MG63 (cell line): ENCODE results near the gene POM121C. TPM values are rescaled to one million over a fixed set of nuclear protein-coding genes. Genes with fewer than 3 reads are reported as not detected.
"Not testable (repeated sequence)": the region's sequence is repeated elsewhere in the genome, so short reads cannot be mapped to it uniquely, and the experiment has no call there.

ENCODE experiments used
- DNase-seq: peaks from one replicate; pipeline ENCODE4 v3.0.0-alpha.2; 2020
- H3K27me3 ChIP-seq: fragments of 250-450 bp; sonication (Bioruptor Pico); 2 replicates; pipeline ENCODE4 v1.5.1; 2020; ENCODE audit warnings: mild to moderate bottlenecking, moderate library complexity
- H3K36me3 ChIP-seq: fragments of 250-450 bp; sonication (Bioruptor Pico); 2 replicates; pipeline ENCODE4 v1.5.1; 2020; ENCODE audit warnings: mild to moderate bottlenecking, moderate library complexity
- H3K4me3 ChIP-seq: fragments of 250-450 bp; sonication (Bioruptor Pico); 2 replicates; pipeline ENCODE4 v1.5.1; 2020; ENCODE audit warnings: mild to moderate bottlenecking, moderate library complexity
- H3K9me3 ChIP-seq: fragments of 250-450 bp; sonication (Bioruptor Pico); 2 replicates; pipeline ENCODE4 v1.5.1; 2020; ENCODE audit warnings: mild to moderate bottlenecking, moderate library complexity
- total RNA-seq: library from RNA; depleted of rRNA; stranded (reverse); fragments of >200 nt; shearing (Covaris generic); gene quantifications from 2 replicates; pipeline ENCODE4 v1.2.3, GENCODE V29; 2014; ENCODE audit warnings: low replicate concordance; rRNA removed

Gene POM121C
- total RNA-seq: 0.54 and 4.5 TPM in 2 replicates

GRCh38 chr7:75485979-75486643 lies at the start of gene POM121C:
Gene POM121C (minus strand): TSS chr7:75486299. CDS start chr7:75441496, 44,803 bp downstream.
- H3K4me3 ChIP-seq: peak within 1 kb of the TSS; percentile 77
- peak; percentile 91 for DNase-seq
- H3K9me3 ChIP-seq: not testable (repeated sequence)

GRCh38 chr7:75534727-75535307 lies 48.7 kb upstream of the POM121C start:
- Histone ChIP-seq H3K4me3 (no peak overlapping the region), H3K36me3 (no peaks in the 10 kb centered on the region), H3K27me3 (no peaks in the 10 kb centered on the region), H3K9me3 (no peaks in the 10 kb centered on the region)
- DNase-seq: no peak

More at GRCh38 chr7:75485979-75486643, at the start of gene POM121C:
- not testable (repeated sequence) for H3K36me3 ChIP-seq, H3K27me3 ChIP-seq

GRCh38 chr7:75533926-75534325 lies 47.8 kb upstream of the POM121C start:
- no peak overlapping the region for H3K4me3 ChIP-seq
- no peaks in the 10 kb centered on the region for H3K9me3 ChIP-seq
- no peak for DNase-seq
- H3K36me3 ChIP-seq: no peaks in the 10 kb centered on the region
- H3K27me3 ChIP-seq: no peaks in the 10 kb centered on the region

- H3K36me3 ChIP-seq: no peaks in the 10 kb centered on the region
- H3K27me3 ChIP-seq: no peaks in the 10 kb centered on the region
- H3K4me3 ChIP-seq: no peak overlapping the region
- no peak for DNase-seq
- no peaks in the 10 kb centered on the region for H3K9me3 ChIP-seq
Observed at GRCh38 chr7:75532639-75533038, 46.5 kb upstream of the POM121C start.

- Histone ChIP-seq H3K36me3 (no peaks in the 10 kb centered on the region), H3K9me3 (no peaks in the 10 kb centered on the region), H3K4me3 (no peak overlapping the region), H3K27me3 (no peaks in the 10 kb centered on the region)
- peak; percentile 8 for DNase-seq
Observed at GRCh38 chr7:75531359-75531821, 45.3 kb upstream of the POM121C start.

- H3K36me3 ChIP-seq: peaks cover 26% of the 10 kb centered on the region
- not testable (repeated sequence) for H3K9me3 ChIP-seq, H3K27me3 ChIP-seq, DNase-seq
- peak overlapping the region; percentile 88 for H3K4me3 ChIP-seq
Observed at GRCh38 chr7:75527224-75527722, 41.2 kb upstream of the POM121C start.

- H3K9me3 ChIP-seq, DNase-seq, H3K4me3 ChIP-seq, H3K27me3 ChIP-seq: not testable (repeated sequence)
- peaks cover 45% of the 10 kb centered on the region for H3K36me3 ChIP-seq
Observed at GRCh38 chr7:75521727-75522126, 35.6 kb upstream of the POM121C start.

DNA sequence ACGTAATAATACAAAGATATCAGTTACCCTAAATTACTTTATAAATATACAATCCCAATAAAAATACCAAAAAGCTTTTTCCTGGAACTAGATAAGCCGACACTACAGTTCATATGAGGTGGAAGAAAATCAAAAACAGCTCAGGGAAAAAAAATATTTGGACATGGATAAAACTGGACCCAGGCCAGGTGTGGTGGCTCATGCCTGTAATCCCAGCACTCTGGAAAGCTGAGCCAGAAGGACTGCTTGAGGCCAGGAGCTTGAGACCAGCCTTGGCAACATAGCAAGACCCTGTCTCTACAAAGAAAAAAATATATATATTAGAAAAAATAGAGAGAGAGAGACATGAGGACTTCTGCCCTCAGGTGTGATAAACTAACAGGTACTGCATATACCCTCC lies 32.7 kb upstream of the POM121C start:
- DNase-seq: peak; percentile 9
- not testable (repeated sequence) for H3K27me3 ChIP-seq, H3K9me3 ChIP-seq, H3K4me3 ChIP-seq
- peaks cover 34% of the 10 kb centered on the region for H3K36me3 ChIP-seq

DNA sequence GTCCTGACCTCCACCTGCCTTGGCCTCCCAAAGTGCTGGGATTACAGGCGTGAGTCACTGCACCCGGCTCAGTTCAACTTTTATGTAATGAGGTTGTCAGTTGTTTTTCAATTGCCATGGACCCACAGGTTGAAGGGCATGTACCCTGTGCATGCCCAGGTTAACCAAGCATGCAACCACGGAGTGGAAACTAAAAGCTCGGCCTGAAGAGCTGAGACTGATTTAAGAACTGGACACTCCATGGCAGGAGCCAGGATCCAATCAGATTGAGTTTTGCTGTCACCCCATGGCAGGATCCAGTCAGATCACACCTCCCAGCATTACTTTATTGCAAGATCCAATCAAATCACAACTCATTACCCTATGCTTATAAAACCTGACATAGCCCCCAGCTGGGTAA lies 22.9 kb upstream of the POM121C start:
- H3K4me3 ChIP-seq, H3K9me3 ChIP-seq, H3K27me3 ChIP-seq, H3K36me3 ChIP-seq, DNase-seq: not testable (repeated sequence)

DNA sequence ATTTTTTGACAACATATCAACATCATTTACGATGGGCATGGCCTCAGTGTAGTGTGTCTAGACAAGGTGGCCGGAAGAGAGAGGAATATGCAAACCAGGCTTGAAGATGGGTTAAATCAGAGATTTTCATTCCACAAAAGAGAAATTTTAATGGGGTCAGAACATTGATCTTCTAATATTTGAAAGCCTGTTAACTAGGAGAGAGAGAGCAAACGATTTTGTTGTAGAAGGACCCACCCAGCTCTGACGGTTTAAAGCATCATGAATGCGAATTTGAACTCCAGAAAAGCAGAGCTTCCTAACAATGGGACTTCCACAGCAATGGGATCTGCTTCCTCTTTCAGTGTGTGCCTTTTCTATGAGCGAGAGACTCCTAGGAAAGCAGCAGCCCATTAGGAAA lies 5.9 kb upstream of the POM121C start, which contains the start of gene SPDYE5:
Gene SPDYE5 (plus strand): TSS at position 301 of the 400 bp plus-strand sequence. CDS start 1,728 bp downstream, outside the sequence.
- not testable (repeated sequence) for DNase-seq, H3K27me3 ChIP-seq, H3K36me3 ChIP-seq, H3K4me3 ChIP-seq, H3K9me3 ChIP-seq

- not testable (repeated sequence) for H3K36me3 ChIP-seq, H3K27me3 ChIP-seq, DNase-seq, H3K9me3 ChIP-seq
- peak overlapping the region; percentile 77 for H3K4me3 ChIP-seq
Observed at GRCh38 chr7:75485355-75485978, 632 bp downstream of the POM121C start.

DNA sequence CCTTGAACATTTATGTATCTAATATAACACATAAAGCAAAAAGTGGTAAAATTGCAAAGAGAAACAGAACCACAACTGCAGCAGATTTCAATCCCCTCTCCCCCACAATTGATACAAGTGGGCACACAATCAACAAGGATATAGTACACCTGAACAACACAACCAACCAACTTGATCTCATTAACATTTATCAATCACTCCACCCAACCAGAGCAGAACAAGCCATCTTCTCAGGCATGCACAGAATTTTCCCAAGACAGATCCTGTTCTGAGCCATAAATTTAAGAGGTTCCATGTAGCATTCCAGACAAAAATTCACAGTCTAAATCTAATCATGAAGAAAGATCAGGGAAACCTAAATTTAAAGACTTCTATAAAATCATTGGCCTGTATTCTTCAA lies 5.8 kb downstream of the POM121C start:
- not testable (repeated sequence) for H3K27me3 ChIP-seq, H3K36me3 ChIP-seq, DNase-seq, H3K4me3 ChIP-seq, H3K9me3 ChIP-seq

DNA sequence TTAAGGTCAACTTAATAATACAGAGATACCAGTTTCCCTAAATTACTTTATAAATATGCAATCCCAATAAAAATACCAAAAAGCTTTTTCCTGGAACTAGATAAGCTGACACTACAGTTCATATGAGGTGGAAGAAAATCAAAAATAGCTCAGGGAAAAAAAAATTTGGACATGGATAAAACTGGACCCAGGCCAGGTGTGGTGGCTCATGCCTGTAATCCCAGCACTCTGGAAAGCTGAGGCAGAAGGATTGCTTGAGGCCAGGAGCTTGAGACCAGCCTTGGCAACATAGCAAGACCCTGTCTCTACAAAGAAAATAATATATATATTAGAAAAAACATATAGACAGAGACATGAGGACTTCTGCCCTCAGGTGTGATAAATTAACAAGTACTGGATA lies 8.6 kb downstream of the POM121C start:
- not testable (repeated sequence) for H3K27me3 ChIP-seq, H3K36me3 ChIP-seq, H3K9me3 ChIP-seq, DNase-seq, H3K4me3 ChIP-seq

DNA sequence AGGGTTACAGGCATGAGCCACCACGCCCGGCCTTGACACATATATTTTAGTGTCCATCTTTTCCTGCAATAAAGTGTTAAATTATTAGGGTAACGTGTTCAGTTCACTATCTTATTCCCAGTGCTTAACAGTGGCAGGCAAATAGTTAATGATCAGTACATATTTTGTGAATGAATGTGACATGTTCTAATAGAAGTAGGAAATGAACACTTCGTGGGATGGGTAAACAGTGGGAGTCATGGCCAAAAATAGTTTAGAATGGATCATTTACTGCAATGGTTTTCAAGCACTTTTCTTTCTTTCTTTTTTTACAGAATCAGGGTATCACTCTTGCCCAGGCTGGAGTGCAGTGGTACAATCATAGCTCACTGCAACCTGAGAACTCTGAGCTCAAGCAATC lies 15.9 kb downstream of the POM121C start:
- not testable (repeated sequence) for H3K4me3 ChIP-seq, H3K9me3 ChIP-seq, H3K36me3 ChIP-seq, H3K27me3 ChIP-seq, DNase-seq

DNA sequence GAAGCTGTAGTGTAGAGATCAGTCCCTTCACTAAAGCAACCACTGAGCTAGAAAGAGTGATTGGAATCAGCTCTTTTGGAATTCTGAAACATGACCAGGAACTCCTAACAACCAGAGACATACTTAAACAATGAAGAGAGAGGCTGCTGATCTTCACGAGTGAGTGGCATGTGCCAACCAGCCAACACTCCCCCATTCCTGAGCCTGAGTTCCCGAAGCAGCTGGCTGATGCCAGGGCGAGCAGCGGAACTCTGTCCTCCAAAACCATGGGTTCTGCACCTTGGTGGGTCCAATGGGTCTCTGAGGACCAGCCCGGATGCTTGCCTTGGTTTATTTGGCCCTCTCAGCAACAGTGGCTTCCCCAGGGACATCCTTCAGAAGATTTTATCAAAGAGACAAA lies 25.6 kb downstream of the POM121C start:
- H3K36me3 ChIP-seq, H3K9me3 ChIP-seq, DNase-seq, H3K4me3 ChIP-seq, H3K27me3 ChIP-seq: not testable (repeated sequence)

GRCh38 chr7:75458034-75458433 lies 28.1 kb downstream of the POM121C start:
- not testable (repeated sequence) for H3K36me3 ChIP-seq, H3K27me3 ChIP-seq, H3K9me3 ChIP-seq, DNase-seq, H3K4me3 ChIP-seq

DNA sequence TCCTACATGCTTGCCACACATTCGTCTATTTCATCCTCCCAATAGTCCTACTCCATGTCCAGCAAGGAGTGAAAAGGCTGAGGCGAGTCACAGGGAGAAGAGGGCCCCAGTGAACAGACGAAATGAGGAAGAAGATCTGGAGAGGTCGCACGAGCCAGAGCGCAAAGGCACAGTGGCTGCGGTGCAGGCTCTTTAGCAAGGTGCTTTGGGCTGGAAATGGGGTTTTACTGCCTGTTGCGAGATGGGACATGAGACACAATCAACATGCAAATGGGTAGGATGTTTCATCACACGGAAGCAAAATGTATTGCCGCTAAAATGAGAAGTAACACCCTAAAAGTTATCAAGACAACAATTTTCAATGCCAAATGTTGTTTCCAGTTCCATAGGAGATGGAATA lies 29.7 kb downstream of the POM121C start:
- H3K27me3 ChIP-seq, H3K9me3 ChIP-seq, DNase-seq, H3K4me3 ChIP-seq, H3K36me3 ChIP-seq: not testable (repeated sequence)
